ENCODE measurements around the gene RGS9. TPM values are rescaled to one million over a fixed set of nuclear protein-coding genes. Genes with fewer than 3 reads are reported as not detected.
"Not testable (repeated sequence)": the region's sequence is repeated elsewhere in the genome, so short reads cannot be mapped to it uniquely, and the experiment has no call there.

The RGS9 gene
- total RNA-seq, 2 experiments from 2014 or later, result 2.8 to 3.5 TPM

DNA sequence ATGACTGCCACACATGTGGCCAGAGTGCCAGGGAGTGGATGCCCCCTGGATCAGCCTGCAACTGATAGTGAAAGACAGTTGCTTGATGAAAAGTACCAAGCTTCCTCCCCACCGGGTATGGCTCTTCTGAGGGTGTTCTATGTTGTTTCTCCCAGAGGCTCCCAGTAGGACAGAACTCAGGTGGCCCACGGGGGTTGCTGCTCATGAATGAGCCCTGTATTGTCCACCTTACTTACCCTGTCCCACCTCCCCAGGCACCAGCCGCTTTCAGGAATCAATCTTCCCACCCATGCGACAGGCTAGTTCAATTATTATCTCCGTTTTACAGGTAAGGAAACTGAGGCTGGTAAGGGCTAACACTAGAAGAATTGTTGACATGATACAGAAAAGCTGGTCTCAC lies 34.9 kb upstream of the RGS9 start:
- peaks cover 6% of the 10 kb centered on the region for H3K27me3 Mint-ChIP-seq
- no peak for ATAC-seq (ENCODE audit: low read depth)
- POLR2A ChIA-PET, result interaction anchor here (0.7 to 3.6 kb wide), 2 partner anchors 127 to 330 kb away, joined by 4 to 16 read pairs; no protein-coding TSS in a partner anchor
- H3K4me1 Mint-ChIP-seq, result peaks cover 7% of the 10 kb centered on the region
- DNase-seq, result no peak
- no peaks in the 10 kb centered on the region for H3K36me3 Mint-ChIP-seq
- H3K4me3 Mint-ChIP-seq, result no peak overlapping the region
- no peak overlapping the region for H3K27ac Mint-ChIP-seq
- H3K9me3 Mint-ChIP-seq, result no peaks in the 10 kb centered on the region

DNA sequence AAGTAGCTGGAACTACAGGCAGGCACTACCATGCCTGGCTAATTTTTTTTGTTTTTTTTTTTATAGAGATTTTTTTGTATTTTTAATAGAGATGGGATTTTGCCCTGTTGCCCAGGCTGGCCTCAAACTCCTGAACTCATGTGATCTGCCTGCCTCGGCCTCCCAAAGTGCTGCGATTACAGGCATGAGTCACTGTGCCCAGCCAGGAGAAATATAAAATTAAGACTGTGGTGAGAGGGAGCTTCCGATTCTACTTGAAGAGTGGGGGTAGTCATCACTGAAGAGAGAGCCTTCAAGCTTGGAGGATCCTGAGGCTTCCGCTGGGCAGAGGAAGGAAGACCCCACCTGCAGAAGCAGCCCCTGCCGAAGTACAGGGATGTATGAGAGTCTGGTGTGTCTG lies 34.4 kb upstream of the RGS9 start:
- ATAC-seq (ENCODE audit: low read depth), result no peak

DNA sequence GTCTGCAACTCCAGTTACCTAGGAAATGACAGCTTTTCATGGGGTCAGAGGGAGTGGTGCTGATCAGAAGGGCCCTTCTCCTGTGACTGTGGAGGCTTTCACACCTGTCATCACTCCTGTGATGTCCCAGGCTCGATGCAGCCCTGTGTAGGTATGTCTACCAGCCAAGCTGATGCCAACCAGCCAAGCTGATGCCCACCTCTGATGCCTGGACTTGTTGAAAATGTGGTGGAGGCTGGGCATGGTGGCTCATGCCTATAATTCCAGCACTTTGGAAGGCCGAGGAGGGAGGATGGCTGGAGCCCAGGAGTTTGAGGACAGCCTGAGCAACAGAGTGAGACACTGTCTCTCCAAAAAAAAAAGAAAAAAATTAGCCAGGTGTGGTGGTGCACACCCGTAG lies 33.7 kb upstream of the RGS9 start:
- ATAC-seq (ENCODE audit: low read depth), result no peak
- Mint-ChIP-seq H3K27ac (no peak overlapping the region), H3K36me3 (no peaks in the 10 kb centered on the region), H3K27me3 (peaks cover 7% of the 10 kb centered on the region), H3K9me3 (no peaks in the 10 kb centered on the region), H3K4me3 (no peak overlapping the region), H3K4me1 (peaks cover 7% of the 10 kb centered on the region)
- POLR2A ChIA-PET, result no interaction called here
- no peak for DNase-seq

More for the DNA sequence above, 34.4 kb upstream of the RGS9 start:
- peaks cover 4% of the 10 kb centered on the region for H3K27me3 Mint-ChIP-seq
- no peak overlapping the region for H3K27ac Mint-ChIP-seq
- H3K9me3 Mint-ChIP-seq, result no peaks in the 10 kb centered on the region
- no peaks in the 10 kb centered on the region for H3K36me3 Mint-ChIP-seq
- H3K4me3 Mint-ChIP-seq, result no peak overlapping the region
- POLR2A ChIA-PET, result no interaction called here
- peaks cover 7% of the 10 kb centered on the region for H3K4me1 Mint-ChIP-seq
- DNase-seq, result no peak

DNA sequence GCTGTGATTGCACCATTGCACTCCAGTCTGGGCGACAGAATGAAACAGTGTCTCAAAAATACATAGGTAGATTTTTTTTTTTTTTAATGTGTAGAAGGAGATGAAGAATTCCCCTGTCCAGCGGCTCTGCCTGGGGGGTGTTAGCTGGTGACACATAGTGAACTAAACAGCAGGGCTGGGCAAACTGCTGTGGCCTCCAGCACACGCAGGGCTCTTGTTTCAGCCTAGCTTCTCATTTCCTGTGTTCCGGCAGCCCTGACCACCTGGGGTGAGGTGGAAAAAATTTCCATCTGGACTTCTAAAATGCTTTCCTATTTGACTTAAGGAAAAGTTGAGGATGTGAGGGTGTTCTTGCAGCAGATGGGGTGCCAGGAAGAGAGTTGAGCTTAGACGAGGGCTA lies 33.3 kb upstream of the RGS9 start:
- no peak overlapping the region for H3K4me3 Mint-ChIP-seq
- peaks cover 7% of the 10 kb centered on the region for H3K4me1 Mint-ChIP-seq
- POLR2A ChIA-PET, result interaction anchor here (0.8 kb wide), 1 partner anchor 118 kb away, joined by 3 read pairs; no protein-coding TSS in a partner anchor
- peaks cover 10% of the 10 kb centered on the region for H3K27me3 Mint-ChIP-seq
- no peaks in the 10 kb centered on the region for H3K36me3 Mint-ChIP-seq
- H3K27ac Mint-ChIP-seq, result no peak overlapping the region
- H3K9me3 Mint-ChIP-seq, result no peaks in the 10 kb centered on the region
- no peak for ATAC-seq (ENCODE audit: low read depth)
- no peak for DNase-seq

DNA sequence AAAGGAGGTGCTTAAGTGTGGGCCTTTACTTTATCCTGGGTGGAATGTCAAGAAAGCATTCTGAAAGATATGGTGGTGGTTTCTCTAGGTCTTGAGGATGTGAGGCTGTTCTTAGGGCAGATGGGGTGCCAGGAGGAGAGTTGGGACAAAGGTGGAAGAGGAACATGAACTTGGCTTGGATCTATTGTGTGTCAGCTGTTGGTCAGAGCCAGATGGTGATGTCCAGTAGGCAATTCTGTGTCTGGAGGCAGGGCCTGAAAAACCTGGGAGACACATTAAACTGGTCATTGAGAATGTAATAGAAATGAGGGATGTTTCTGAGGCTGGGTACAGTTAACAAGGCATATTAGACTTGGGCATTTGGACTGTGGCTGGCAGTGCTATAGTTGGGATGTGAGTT lies 32.6 kb upstream of the RGS9 start:
- no peak overlapping the region for H3K4me3 Mint-ChIP-seq
- DNase-seq (no peak), ATAC-seq (ENCODE audit: low read depth) (no peak)
- peaks cover 7% of the 10 kb centered on the region for H3K4me1 Mint-ChIP-seq
- H3K27me3 Mint-ChIP-seq, result peaks cover 11% of the 10 kb centered on the region
- POLR2A ChIA-PET, result interaction anchor here (0.8 kb wide), 1 partner anchor 119 kb away, joined by 3 read pairs; no protein-coding TSS in a partner anchor
- H3K36me3 Mint-ChIP-seq, result no peaks in the 10 kb centered on the region
- H3K27ac Mint-ChIP-seq, result no peak overlapping the region
- no peaks in the 10 kb centered on the region for H3K9me3 Mint-ChIP-seq

DNA sequence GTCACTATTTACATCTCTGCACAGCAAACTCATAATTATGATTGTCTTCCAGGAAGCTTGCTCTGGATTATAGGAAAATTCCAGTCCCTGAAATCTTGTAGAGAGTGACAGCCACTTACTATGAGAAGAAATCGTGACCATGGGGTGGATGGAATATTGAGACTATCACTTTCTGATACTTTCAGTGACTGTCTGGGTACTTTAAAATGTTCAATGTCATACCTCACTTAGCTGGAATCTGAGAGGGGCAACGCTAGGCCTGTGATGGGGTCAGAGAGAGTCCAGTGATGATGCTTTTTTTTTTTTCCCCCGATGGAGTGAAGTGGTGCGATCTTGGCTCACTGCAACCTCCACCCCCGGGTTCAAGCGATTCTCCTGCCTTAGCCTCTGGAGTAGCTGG lies 32.2 kb upstream of the RGS9 start:
- H3K4me1 Mint-ChIP-seq, result peaks cover 5% of the 10 kb centered on the region
- POLR2A ChIA-PET, result no interaction called here
- no peak overlapping the region for H3K4me3 Mint-ChIP-seq
- no peaks in the 10 kb centered on the region for H3K36me3 Mint-ChIP-seq
- ATAC-seq (ENCODE audit: low read depth) (no peak), DNase-seq (no peak)
- no peaks in the 10 kb centered on the region for H3K9me3 Mint-ChIP-seq
- H3K27me3 Mint-ChIP-seq, result peaks cover 11% of the 10 kb centered on the region
- H3K27ac Mint-ChIP-seq, result no peak overlapping the region

DNA sequence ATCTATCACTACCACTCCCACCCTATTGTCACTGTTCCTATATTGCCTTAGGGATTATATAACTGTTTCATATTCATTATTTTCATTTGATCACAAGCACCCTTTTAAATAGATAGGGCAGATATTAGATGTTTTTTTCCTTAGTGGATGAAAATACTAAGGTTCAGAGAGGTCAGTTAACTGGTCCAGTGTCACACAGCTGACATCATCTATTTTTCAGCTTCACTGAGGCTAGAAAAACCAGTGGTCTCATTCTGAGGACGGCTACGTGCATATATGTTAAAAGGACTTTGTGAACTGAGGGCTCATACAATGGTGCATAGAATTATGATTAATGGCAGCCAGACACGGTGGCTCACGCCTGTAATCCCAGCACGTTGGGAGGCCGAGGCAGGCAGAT lies 29.0 kb upstream of the RGS9 start:
- no peaks in the 10 kb centered on the region for H3K4me1 Mint-ChIP-seq
- ATAC-seq (ENCODE audit: low read depth) (no peak), DNase-seq (no peak)
- POLR2A ChIA-PET, result no interaction called here
- no peaks in the 10 kb centered on the region for H3K9me3 Mint-ChIP-seq
- H3K36me3 Mint-ChIP-seq, result no peaks in the 10 kb centered on the region
- no peak overlapping the region for H3K4me3 Mint-ChIP-seq
- peaks cover 17% of the 10 kb centered on the region for H3K27me3 Mint-ChIP-seq
- no peak overlapping the region for H3K27ac Mint-ChIP-seq

DNA sequence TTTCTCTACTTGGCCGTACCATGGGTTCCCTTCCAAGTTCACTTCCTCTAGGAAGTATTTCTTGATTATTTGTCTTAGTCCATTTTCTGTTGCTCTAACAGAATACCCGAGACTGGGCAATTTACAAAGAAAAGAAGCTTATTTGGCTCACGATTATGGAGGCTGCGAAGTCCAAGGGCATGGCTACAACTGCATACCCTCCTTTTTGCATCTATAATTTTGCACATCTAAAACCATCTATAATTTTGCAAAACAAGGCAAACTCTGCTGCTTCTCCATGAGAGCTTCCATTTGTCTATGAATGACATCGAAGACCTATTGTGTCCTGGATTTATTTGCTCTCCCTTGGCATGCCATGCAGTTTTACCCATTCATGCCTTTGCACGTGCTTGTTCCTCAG lies 27.6 kb upstream of the RGS9 start:
- Mint-ChIP-seq H3K27ac (no peak overlapping the region), H3K4me1 (no peaks in the 10 kb centered on the region), H3K4me3 (no peak overlapping the region), H3K36me3 (no peaks in the 10 kb centered on the region), H3K9me3 (no peaks in the 10 kb centered on the region), H3K27me3 (peaks cover 17% of the 10 kb centered on the region)
- DNase-seq (no peak), ATAC-seq (ENCODE audit: low read depth) (no peak)
- POLR2A ChIA-PET, result no interaction called here

DNA sequence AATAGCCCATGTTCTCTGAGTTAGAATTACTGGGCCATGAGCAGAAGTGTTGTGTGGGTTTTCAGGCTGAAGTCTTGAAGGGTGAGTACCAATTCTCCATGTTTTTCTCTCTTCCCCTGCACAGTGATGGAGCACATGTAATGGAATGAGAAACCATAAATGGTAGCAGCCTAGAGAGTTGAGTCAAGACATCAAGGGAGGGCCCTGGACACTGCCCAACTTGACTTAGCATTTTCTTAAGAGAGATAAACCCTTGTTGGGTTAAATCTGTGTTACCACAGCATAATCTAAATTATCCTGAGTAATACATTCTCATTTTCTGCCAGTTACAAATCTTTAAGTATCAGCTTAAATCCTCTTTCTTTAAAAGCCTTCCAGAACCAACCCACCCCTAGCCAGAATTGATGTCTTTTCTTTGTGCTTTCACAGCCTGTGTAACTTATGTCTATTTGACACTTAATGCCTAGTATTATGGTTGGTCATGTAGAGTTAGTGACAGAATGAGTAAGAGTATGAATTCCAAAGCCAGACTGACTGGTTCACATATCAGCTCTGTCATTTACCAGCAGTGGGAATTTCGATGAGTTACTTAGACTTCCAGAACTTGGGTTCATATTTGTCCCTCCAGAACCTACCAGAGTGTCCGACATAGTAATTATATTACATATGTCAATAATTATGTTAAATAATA lies 27.0 kb upstream of the RGS9 start:
- POLR2A ChIA-PET, result no interaction called here
- no peak for DNase-seq
- no peaks in the 10 kb centered on the region for H3K36me3 Mint-ChIP-seq
- no peak for ATAC-seq (ENCODE audit: low read depth)
- H3K4me3 Mint-ChIP-seq, result no peak overlapping the region
- no peaks in the 10 kb centered on the region for H3K4me1 Mint-ChIP-seq
- H3K9me3 Mint-ChIP-seq, result no peaks in the 10 kb centered on the region
- H3K27ac Mint-ChIP-seq, result no peak overlapping the region
- peaks cover 16% of the 10 kb centered on the region for H3K27me3 Mint-ChIP-seq

DNA sequence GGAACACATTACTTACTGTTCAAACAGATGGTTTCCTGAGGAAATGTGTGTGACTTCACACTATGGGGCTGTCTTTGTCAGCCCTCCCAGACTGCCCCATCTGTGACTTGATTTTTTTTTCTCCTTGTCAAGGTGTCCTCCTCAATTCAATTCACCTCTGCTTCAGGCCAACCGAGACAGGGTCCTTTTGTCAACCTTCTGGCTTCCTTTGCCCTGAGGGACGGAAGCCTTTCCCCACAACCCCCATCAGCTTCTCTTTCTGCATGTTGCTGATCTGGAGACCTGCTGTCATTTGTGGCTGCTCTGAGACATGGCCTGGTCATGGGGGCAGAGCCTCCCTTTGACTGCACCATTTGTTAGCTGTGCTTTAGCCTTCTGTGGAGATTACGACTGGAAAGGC lies 21.3 kb upstream of the RGS9 start:
- peaks cover 22% of the 10 kb centered on the region for H3K27me3 Mint-ChIP-seq
- H3K4me3 Mint-ChIP-seq, result no peak overlapping the region
- H3K36me3 Mint-ChIP-seq, result peaks cover 1% of the 10 kb centered on the region
- ATAC-seq (ENCODE audit: low read depth) (no peak), DNase-seq (no peak)
- no peak overlapping the region for H3K27ac Mint-ChIP-seq
- no peaks in the 10 kb centered on the region for H3K4me1 Mint-ChIP-seq
- POLR2A ChIA-PET, result no interaction called here
- no peaks in the 10 kb centered on the region for H3K9me3 Mint-ChIP-seq

DNA sequence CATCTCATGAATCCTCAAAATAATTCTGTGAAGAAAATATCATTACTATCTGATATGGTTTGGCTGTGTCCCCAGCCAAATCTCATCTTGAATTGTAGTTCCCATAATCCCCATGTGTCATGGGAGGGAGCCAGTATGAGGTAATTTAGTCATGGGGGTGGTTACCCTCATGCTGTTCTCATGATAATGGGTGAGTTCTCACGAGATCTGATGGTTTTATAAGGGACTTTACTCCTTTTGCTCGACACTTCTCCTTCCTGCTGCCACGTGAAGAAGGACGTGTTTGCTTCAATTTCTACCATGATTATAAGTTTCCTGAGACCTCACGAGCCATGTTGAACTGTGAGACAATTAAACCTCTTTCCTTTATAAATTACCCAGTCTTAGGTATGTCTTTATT lies 20.7 kb upstream of the RGS9 start:
- peaks cover 17% of the 10 kb centered on the region for H3K27me3 Mint-ChIP-seq
- H3K27ac Mint-ChIP-seq; ATAC-seq (ENCODE audit: low read depth); POLR2A ChIA-PET; H3K36me3 Mint-ChIP-seq; H3K4me1 Mint-ChIP-seq; DNase-seq; H3K4me3 Mint-ChIP-seq; H3K9me3 Mint-ChIP-seq: not testable (repeated sequence)

DNA sequence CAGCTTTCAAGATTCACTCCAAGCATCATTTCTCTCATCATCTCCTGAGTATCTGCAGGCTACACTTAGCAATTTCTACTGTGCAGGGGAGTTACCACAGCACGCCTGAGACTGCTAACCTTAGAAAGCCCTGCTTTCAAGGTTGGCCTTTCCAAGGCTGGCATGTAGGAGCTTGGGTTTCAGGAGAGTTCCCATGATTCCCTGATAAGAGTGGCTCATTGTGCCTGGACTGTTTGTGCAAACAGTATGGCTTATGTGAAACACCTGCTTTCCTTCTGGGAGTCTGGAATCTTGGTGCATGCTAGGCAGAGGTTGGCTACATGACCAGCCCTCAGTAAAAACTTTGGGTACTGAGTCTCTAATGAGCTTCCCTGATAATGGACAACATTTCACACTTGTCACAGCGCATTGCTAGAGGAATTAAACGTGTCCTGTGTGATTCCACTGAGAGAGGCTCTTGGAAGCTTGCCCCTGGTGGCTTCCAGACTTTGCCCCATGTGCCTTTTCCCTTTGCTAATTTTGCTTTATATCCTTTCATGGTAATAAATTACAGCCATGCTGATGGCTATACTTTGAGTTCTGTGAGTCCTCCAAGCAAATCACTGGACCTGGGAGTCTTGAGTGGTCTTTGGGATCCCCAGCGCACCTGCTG lies 19.7 kb upstream of the RGS9 start:
- Mint-ChIP-seq H3K36me3 (peaks cover 1% of the 10 kb centered on the region), H3K27me3 (peaks cover 15% of the 10 kb centered on the region), H3K9me3 (no peaks in the 10 kb centered on the region), H3K27ac (no peak overlapping the region), H3K4me3 (no peak overlapping the region), H3K4me1 (peaks cover 14% of the 10 kb centered on the region)
- DNase-seq (no peak), ATAC-seq (ENCODE audit: low read depth) (no peak)
- POLR2A ChIA-PET, result no interaction called here

DNA sequence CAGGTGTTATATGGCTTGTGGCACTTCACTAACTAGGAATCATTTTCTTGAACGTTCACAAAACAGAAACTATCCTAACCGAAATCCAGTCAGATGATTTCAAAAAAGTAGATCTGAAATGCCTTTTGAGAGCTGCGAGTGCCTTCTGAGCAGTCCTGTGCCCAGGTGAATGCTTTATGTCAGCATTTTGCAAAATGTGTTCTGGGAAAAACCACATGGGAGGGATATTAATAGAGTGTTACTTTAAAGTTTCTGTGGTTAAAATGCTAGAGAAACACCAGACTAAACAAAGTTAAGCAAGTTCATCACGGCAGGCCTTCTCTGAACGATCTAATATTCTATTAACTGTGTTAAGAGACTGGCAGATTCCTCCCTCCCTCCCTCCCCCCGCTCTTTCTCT lies 15.8 kb upstream of the RGS9 start:
- POLR2A ChIA-PET, result no interaction called here

More for the DNA sequence above, 15.8 kb upstream of the RGS9 start:
- DNase-seq (no peak), ATAC-seq (ENCODE audit: low read depth) (no peak)
- Mint-ChIP-seq H3K9me3 (no peaks in the 10 kb centered on the region), H3K36me3 (peaks cover 1% of the 10 kb centered on the region), H3K4me1 (peaks cover 19% of the 10 kb centered on the region), H3K4me3 (peak overlapping the region; percentile 86), H3K27ac (peak overlapping the region; percentile 74), H3K27me3 (peaks cover 10% of the 10 kb centered on the region)

Data from activated naive CD8-positive, alpha-beta T cell treated with anti-CD3 and anti-CD28 coated beads, Interleukin-2, amount 10 ng/mL, durations not matched to agents 7 days and 5 days (primary cell).